ENCODE data around the gene NDUFB8. TPM values are rescaled to one million over a fixed set of nuclear protein-coding genes. Genes with fewer than 3 reads are reported as not detected.
A peak's percentile ranks its signal among the peaks of the same experiment; 100 is the strongest.

Gene NDUFB8
- total and polyA plus RNA-seq, 10 of the 15 experiments (the other 5 are each of a cell fraction or from before 2014, with no cell fraction given) = 180 to 572 (median 382) TPM

DNA sequence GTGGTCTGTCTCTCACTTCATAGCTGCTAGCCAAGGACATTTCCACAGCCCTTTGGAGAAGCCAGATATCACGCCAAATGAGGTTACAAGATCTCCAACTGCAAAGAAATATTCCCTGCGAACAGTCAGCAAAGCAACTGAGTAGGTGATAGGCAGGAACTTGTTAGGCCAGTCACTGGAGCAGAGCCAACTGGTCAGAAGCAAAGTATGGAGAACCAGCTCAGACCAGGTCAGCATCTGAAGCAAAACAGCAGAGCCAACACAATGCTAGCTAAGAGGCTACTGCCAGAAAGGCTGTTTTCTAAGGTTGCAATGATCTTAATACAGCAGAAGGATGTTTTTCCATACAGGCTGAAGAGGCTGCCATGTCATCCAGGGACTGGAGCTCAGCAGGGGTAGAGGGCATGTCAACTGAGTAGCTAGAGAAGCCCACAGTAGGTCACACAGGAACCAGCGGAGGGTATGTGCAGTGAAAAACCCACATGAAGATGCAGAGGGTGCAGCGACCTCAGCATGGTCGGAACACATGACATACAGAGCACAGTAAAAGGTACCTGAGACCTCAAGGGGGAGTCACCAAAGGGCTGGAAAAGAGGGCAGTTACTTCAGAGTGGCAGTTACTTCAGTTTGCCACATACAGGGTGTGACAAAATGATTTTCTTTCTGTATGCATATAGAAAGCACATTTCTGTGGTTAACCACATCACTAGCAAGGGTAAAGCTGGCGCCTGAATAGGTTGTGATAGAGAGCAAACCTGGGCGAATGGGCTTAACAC, 18.9 kb downstream of the NDUFB8 start:
- no peak overlapping the region for H3K4me3 ChIP-seq
- no peak for DNase-seq (ENCODE audit: low read depth, low spot score)

DNA sequence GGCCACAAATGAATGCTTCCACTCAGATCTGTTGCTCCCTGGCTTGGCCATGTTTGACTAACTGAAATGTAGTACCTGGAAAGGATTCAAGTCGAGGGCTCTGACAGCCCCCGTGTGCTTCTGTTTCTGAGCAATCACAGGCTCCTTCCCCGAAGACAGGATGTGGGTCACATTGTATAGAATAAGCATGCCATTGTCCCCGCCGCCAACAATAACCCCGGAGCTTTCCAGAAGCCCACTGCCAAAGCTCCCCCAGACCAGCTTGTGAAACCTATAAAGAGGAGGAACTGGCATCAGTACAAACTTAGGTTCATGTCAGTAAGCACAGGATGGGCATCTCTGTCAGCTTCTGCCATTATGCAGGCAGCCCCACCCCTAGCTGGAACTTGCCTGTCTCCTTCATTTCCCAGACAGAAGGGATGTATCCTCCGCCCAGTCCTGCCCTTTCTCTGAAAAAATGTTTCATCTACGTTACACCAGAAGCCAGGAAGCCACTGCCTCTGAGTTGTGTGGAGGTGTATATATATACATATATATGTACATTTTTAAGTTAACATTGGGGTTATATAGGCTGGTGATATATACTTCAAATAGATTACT, 20.3 kb downstream of the NDUFB8 start:
- Histone ChIP-seq H3K4me3 (no peak overlapping the region), H3K79me2 (ENCODE audit: control insufficient read depth, insufficient read depth, low read length) (no peaks in the 10 kb centered on the region), H3K4me2 (ENCODE audit: control insufficient read depth, insufficient read depth) (no peak overlapping the region), H3K4me1 (ENCODE audit: control insufficient read depth, insufficient read depth, low read length) (peaks cover 8% of the 10 kb centered on the region; the same call in 1 of the 2 replicates), H3K9me3 (replicated peaks; ENCODE audit: control insufficient read depth, insufficient read depth, low read length) (no peaks in the 10 kb centered on the region), H3K27ac (ENCODE audit: control insufficient read depth, insufficient read depth) (no peak overlapping the region), H3K27me3 (replicated peaks in 1 of 2; ENCODE audit: control insufficient read depth in 2 of 2, insufficient read depth in 2 of 2, low read length in 1 of 2) (no peaks in the 10 kb centered on the region), H3K36me3 (ENCODE audit: control insufficient read depth in 2 of 2, insufficient read depth in 2 of 2, low read length in 1 of 2) (peaks cover 0 to 11% of the 10 kb centered on the region in 2 experiments), H3K9ac (ENCODE audit: control insufficient read depth, insufficient read depth, low read length) (no peak overlapping the region), H4K20me1 (ENCODE audit: control insufficient read depth, insufficient read depth) (0 out of 2 replicates have a peak, but pooled peaks cover 3% of the 10 kb centered on the region), H2AFZ (ENCODE audit: control insufficient read depth, low read depth, low read length) (no peak overlapping the region)
- ChIA-PET POLR2A (no interaction called here), CTCF (interaction anchor here (0.6 to 4.6 kb wide), 24 partner anchors 9 to 463 kb away, joined by 3 to 40 read pairs (median 6); partner anchors contain the start of gene HIF1AN), RAD21 (ENCODE audit: unreplicated experiment) (interaction anchor here (1.0 to 1.6 kb wide), 7 partner anchors 9 to 664 kb away, joined by 3 to 11 read pairs (median 5); no protein-coding TSS in a partner anchor), SMC1A (ENCODE audit: uncharacterized antibody, unreplicated experiment) (interaction anchor here (0.5 to 2.6 kb wide), 13 partner anchors 9 to 836 kb away, joined by 3 to 12 read pairs (median 4); no protein-coding TSS in a partner anchor)
- TF ChIP-seq ZNF217 (IDR thresholded peaks at IDR 0.05) (no peak), RFX5 (IDR thresholded peaks at IDR 0.05; ENCODE audit: low read depth, low read length) (no peak), MEF2A (IDR thresholded peaks at IDR 0.05; ENCODE audit: insufficient read depth, low read depth, low read length) (no peak), SIN3A (IDR thresholded peaks at IDR 0.05; ENCODE audit: low read depth, low read length) (no peak)
- 85% methylated on average over 8 of the region's 8 CpGs for WGBS (ENCODE audit: insufficient coverage, insufficient replicate concordance, low lambda C conversion rate, missing lambda C conversion rate)
- DNase-seq (ENCODE audit: low read depth, low spot score) = no peak
- BruUV-seq (replicated peaks) = no TSS peak
- intact Hi-C loops (cut with micrococcal nuclease; ENCODE audit: unreplicated experiment) = loop anchor here (2.0 kb wide), 1 partner anchor 171 kb away; no protein-coding TSS in a partner anchor
- no peak for FAIRE-seq
- in situ Hi-C loops (cut with MboI) = loop anchor here (5.0 kb wide), 2 partner anchors 72 to 167 kb away; no protein-coding TSS in a partner anchor
- ATAC-seq = no peak

More for the DNA sequence above, 18.9 kb downstream of the NDUFB8 start:
- CTCF ChIA-PET = interaction anchor here (0.8 to 4.6 kb wide), 12 partner anchors 7 to 378 kb away, joined by 3 to 40 read pairs (median 4); partner anchors contain the start of gene HIF1AN
- FAIRE-seq = no peak
- H3K4me2 ChIP-seq (ENCODE audit: control insufficient read depth, insufficient read depth) = 0 out of 2 replicates have a peak overlapping the region, but pooled peaks have one; percentile 0
- H4K20me1 ChIP-seq (ENCODE audit: control insufficient read depth, insufficient read depth) = 0 out of 2 replicates have a peak, but pooled peaks cover 3% of the 10 kb centered on the region
- POLR2A ChIA-PET = no interaction called here
- RAD21 ChIA-PET (ENCODE audit: unreplicated experiment) = no interaction called here
- H3K79me2 ChIP-seq (ENCODE audit: control insufficient read depth, insufficient read depth, low read length) = no peaks in the 10 kb centered on the region
- SMC1A ChIA-PET (ENCODE audit: uncharacterized antibody, unreplicated experiment) = interaction anchor here (0.8 to 2.6 kb wide), 5 partner anchors 8 to 167 kb away, joined by 3 to 10 read pairs (median 3); no protein-coding TSS in a partner anchor
- intact Hi-C loops (cut with micrococcal nuclease; ENCODE audit: unreplicated experiment) (loop anchor here (5.0 kb wide), 1 partner anchor 663 kb away; no protein-coding TSS in a partner anchor), in situ Hi-C loops (cut with MboI) (no loop called here)
- peaks cover 0 to 5% of the 10 kb centered on the region in 2 experiments for H3K36me3 ChIP-seq (ENCODE audit: control insufficient read depth in 2 of 2, insufficient read depth in 2 of 2, low read length in 1 of 2)
- H3K9me3 ChIP-seq (replicated peaks; ENCODE audit: control insufficient read depth, insufficient read depth, low read length) = no peaks in the 10 kb centered on the region
- BruUV-seq (replicated peaks) = no TSS peak
- H3K4me1 ChIP-seq (ENCODE audit: control insufficient read depth, insufficient read depth, low read length) = peaks cover 8% of the 10 kb centered on the region; the same call in 1 of the 2 replicates
- no peaks in the 10 kb centered on the region for H3K27me3 ChIP-seq (replicated peaks in 1 of 2; ENCODE audit: control insufficient read depth in 2 of 2, insufficient read depth in 2 of 2, low read length in 1 of 2)
- H3K27ac ChIP-seq (ENCODE audit: control insufficient read depth, insufficient read depth) = no peak overlapping the region
- 0 out of 4 replicates have a peak, but pooled peaks of 1 of the 2 experiments have one; percentile 13 for TF ChIP-seq BHLHE40 (IDR thresholded peaks at IDR 0.05; ENCODE audit: borderline replicate concordance in 1 of 2, low read depth in 2 of 2, low read length in 1 of 2)
- peak; percentile 70 for TF ChIP-seq RUNX3 (IDR thresholded peaks at IDR 0.05; ENCODE audit: low read length)
- TF ChIP-seq NR2F1 (conservative IDR thresholded peaks at IDR 0.05) = no peak
- no peak overlapping the region for H3K9ac ChIP-seq (ENCODE audit: control insufficient read depth, insufficient read depth, low read length)
- 72% methylated on average over 7 of the region's 7 CpGs for WGBS (ENCODE audit: insufficient coverage, insufficient replicate concordance, low lambda C conversion rate, missing lambda C conversion rate)
- ATAC-seq = peak; percentile 89
- H2AFZ ChIP-seq (ENCODE audit: control insufficient read depth, low read depth, low read length) = no peak overlapping the region

Measured in GM12878 (cell line).